ENCODE measurements around the gene AGO1. TPM values are rescaled to one million over a fixed set of nuclear protein-coding genes. Genes with fewer than 3 reads are reported as not detected.

Gene AGO1
- total RNA-seq, 1 donor, result 16.4 TPM

GRCh38 chr1:35925741-35926140 is 42.7 kb downstream of the AGO1 start:
- H3K4me3 ChIP-seq (ENCODE audit: low read depth, low read length), result no peak overlapping the region
- TF ChIP-seq CTCF (IDR thresholded peaks at IDR 0.05; ENCODE audit: insufficient read depth, low read depth, low read length), result no peak
- peak; percentile 63 for DNase-seq (ENCODE audit: low read depth)

- no peak for TF ChIP-seq CTCF (IDR thresholded peaks at IDR 0.05; ENCODE audit: insufficient read depth, low read depth, low read length)
- no peak overlapping the region for H3K4me3 ChIP-seq (ENCODE audit: low read depth, low read length)
- DNase-seq (ENCODE audit: low read depth), result no peak
Observed at GRCh38 chr1:35927472-35927871, 44.5 kb downstream of the AGO1 start.

- no peak for TF ChIP-seq CTCF (IDR thresholded peaks at IDR 0.05; ENCODE audit: insufficient read depth, low read depth, low read length)
- peak; percentile 65 for DNase-seq (ENCODE audit: low read depth)
- H3K4me3 ChIP-seq (ENCODE audit: low read depth, low read length), result peak overlapping the region; percentile 95
Observed at GRCh38 chr1:35929730-35930592, 47.0 kb downstream of the AGO1 start.

GRCh38 chr1:35930593-35931445 is 47.8 kb downstream of the AGO1 start, which contains the start of gene AGO3:
Gene AGO3 (plus strand): TSS chr1:35931105. CDS start chr1:35931427, 322 bp downstream.
- DNase-seq (ENCODE audit: low read depth), result peak; percentile 79
- peak within 1 kb of the TSS; percentile 95 for H3K4me3 ChIP-seq (ENCODE audit: low read depth, low read length)
- TF ChIP-seq CTCF (IDR thresholded peaks at IDR 0.05; ENCODE audit: insufficient read depth, low read depth, low read length), result no peak

- TF ChIP-seq CTCF (IDR thresholded peaks at IDR 0.05; ENCODE audit: insufficient read depth, low read depth, low read length), result no peak
- DNase-seq (ENCODE audit: low read depth), result peak; percentile 15
Observed at GRCh38 chr1:35931446-35932157, 48.6 kb downstream of the AGO1 start.

GRCh38 chr1:35932158-35932636 is 49.2 kb downstream of the AGO1 start:
- peak; percentile 10 for DNase-seq (ENCODE audit: low read depth)
- TF ChIP-seq CTCF (IDR thresholded peaks at IDR 0.05; ENCODE audit: insufficient read depth, low read depth, low read length), result no peak

More at GRCh38 chr1:35931446-35932157, 48.6 kb downstream of the AGO1 start:
- peak overlapping the region; percentile 95 for H3K4me3 ChIP-seq (ENCODE audit: low read depth, low read length)

More at GRCh38 chr1:35932158-35932636, 49.2 kb downstream of the AGO1 start:
- H3K4me3 ChIP-seq (ENCODE audit: low read depth, low read length), result peak overlapping the region; percentile 95

Measured in fibroblast of villous mesenchyme (primary cell).